Measurements from ENCODE around the gene KLHL29.

Gene KLHL29

DNA sequence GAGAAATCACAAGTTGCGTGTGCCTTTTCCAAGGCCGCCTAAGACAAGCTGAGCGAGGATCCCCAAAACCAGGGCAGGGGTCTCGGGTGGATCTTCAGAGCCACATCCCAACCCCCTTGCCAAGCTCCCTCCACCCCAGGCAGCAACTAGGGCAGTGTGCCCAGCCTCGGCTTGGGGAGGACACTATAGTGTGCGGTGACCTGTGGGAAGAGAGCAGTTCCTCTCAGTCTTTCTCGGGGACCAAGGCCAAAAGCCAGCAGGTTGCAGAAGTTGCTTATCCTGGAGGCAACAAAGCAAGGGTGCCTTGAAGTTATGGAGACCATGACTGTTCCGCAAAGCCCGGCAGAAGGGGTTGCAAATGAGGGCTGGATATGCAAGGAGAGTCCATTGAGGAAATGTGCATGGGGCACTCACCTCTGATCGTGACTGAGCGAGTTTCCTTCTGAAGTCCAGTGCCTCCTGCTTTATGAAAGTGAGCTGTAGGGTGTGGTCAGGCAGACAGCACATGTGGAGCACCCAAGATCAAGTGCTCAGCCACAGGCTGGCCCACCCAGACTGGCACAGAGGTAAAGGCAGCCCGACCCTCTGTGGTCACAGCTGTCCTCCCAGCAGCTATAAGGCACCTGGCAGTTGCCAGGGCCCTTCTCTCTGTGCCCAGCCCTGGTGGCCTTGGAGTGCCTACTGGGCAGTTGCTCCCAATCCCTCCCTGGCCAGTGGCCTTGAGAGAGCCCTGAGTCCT lies 281.4 kb downstream of the KLHL29 start:
- TF ChIP-seq, protein P1, sequence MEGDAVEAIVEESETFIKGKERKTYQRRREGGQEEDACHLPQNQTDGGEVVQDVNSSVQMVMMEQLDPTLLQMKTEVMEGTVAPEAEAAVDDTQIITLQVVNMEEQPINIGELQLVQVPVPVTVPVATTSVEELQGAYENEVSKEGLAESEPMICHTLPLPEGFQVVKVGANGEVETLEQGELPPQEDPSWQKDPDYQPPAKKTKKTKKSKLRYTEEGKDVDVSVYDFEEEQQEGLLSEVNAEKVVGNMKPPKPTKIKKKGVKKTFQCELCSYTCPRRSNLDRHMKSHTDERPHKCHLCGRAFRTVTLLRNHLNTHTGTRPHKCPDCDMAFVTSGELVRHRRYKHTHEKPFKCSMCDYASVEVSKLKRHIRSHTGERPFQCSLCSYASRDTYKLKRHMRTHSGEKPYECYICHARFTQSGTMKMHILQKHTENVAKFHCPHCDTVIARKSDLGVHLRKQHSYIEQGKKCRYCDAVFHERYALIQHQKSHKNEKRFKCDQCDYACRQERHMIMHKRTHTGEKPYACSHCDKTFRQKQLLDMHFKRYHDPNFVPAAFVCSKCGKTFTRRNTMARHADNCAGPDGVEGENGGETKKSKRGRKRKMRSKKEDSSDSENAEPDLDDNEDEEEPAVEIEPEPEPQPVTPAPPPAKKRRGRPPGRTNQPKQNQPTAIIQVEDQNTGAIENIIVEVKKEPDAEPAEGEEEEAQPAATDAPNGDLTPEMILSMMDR (IDR thresholded peaks at IDR 0.05; ENCODE audit: insufficient read depth, low read length), result no peak
- TF ChIP-seq SPI1 (IDR thresholded peaks at IDR 0.05; ENCODE audit: borderline replicate concordance, low read depth), result no peak
- TF ChIP-seq GABPA (IDR thresholded peaks at IDR 0.05; ENCODE audit: low read depth), result no peak
- no peak for TF ChIP-seq POLR2AphosphoS5 (IDR thresholded peaks at IDR 0.05; ENCODE audit: low read depth)
- TF ChIP-seq, protein P2, sequence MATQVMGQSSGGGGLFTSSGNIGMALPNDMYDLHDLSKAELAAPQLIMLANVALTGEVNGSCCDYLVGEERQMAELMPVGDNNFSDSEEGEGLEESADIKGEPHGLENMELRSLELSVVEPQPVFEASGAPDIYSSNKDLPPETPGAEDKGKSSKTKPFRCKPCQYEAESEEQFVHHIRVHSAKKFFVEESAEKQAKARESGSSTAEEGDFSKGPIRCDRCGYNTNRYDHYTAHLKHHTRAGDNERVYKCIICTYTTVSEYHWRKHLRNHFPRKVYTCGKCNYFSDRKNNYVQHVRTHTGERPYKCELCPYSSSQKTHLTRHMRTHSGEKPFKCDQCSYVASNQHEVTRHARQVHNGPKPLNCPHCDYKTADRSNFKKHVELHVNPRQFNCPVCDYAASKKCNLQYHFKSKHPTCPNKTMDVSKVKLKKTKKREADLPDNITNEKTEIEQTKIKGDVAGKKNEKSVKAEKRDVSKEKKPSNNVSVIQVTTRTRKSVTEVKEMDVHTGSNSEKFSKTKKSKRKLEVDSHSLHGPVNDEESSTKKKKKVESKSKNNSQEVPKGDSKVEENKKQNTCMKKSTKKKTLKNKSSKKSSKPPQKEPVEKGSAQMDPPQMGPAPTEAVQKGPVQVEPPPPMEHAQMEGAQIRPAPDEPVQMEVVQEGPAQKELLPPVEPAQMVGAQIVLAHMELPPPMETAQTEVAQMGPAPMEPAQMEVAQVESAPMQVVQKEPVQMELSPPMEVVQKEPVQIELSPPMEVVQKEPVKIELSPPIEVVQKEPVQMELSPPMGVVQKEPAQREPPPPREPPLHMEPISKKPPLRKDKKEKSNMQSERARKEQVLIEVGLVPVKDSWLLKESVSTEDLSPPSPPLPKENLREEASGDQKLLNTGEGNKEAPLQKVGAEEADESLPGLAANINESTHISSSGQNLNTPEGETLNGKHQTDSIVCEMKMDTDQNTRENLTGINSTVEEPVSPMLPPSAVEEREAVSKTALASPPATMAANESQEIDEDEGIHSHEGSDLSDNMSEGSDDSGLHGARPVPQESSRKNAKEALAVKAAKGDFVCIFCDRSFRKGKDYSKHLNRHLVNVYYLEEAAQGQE (IDR thresholded peaks at IDR 0.05; ENCODE audit: insufficient replicate concordance, low read depth), result no peak
- Histone ChIP-seq H3K4me3 (replicated peaks; ENCODE audit: insufficient read depth, low read length) (no peak overlapping the region), H3K27me3 (ENCODE audit: insufficient read depth, poor library complexity, severe bottlenecking) (peaks cover 6% of the 10 kb centered on the region), H3K27ac (replicated peaks) (no peak overlapping the region)
- DNase-seq (ENCODE audit: low read depth in 1 of 2, low spot score in 1 of 2), result no peak

DNA sequence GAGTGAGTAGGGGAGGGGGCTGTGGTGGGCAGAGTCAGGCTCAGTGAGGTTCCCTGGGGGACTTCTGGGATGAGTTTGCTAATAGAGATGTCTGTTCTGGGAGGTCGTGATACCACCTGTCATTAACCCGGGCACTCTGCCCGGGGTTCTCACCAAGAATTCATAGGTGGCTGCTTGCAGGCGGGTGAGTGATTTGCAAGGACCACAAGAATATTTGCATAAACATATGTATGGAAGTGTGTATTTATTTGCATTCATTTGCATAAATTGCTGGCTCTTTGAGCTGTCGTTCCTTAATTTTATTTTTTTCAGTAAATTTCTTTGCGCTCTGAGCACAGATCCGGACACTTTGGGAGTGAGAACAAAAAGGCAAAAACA lies 282.0 kb downstream of the KLHL29 start:
- TF ChIP-seq POLR2AphosphoS5 (IDR thresholded peaks at IDR 0.05; ENCODE audit: low read depth), result no peak
- TF ChIP-seq SPI1 (IDR thresholded peaks at IDR 0.05; ENCODE audit: borderline replicate concordance, low read depth), result no peak
- TF ChIP-seq, protein P1 (IDR thresholded peaks at IDR 0.05; ENCODE audit: insufficient read depth, low read length), result no peak
- TF ChIP-seq, protein P2 (IDR thresholded peaks at IDR 0.05; ENCODE audit: insufficient replicate concordance, low read depth), result no peak
- TF ChIP-seq GABPA (IDR thresholded peaks at IDR 0.05; ENCODE audit: low read depth), result no peak
- peaks cover 6% of the 10 kb centered on the region for H3K27me3 ChIP-seq (ENCODE audit: insufficient read depth, poor library complexity, severe bottlenecking)
- no peak for DNase-seq (ENCODE audit: low read depth in 1 of 2, low spot score in 1 of 2)

DNA sequence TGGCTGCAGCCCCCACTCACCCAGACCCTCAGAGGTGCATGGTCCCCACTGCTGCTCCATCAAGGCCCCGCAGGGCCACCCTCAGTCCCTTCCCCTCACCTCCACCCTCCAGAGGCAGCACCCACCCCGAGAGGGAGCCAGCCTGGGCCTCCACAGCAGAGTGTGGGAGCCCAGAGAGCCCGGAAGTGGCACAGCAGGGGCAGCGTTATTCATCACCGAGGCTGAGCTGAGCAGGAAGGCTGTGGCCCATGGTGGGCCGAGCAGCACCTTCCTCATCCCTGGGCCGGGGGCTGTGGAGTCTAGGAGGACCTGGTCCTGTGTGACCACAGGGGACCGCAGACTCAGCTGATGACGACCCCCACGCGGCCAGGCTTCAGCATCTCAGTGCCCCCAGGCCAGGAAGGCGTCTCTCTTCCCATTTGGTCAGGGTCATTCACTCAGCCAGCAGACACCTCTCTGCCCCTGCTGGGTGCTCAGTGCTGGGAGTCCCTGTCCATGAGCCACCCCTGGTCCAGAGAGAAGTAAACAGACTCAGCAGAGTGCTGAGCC lies 283.9 kb downstream of the KLHL29 start:
- Histone ChIP-seq H3K4me3 (replicated peaks; ENCODE audit: insufficient read depth, low read length) (no peak overlapping the region), H3K27me3 (ENCODE audit: insufficient read depth, poor library complexity, severe bottlenecking) (peaks cover 2% of the 10 kb centered on the region), H3K27ac (replicated peaks) (no peak overlapping the region)
- no peak for TF ChIP-seq POLR2AphosphoS5 (IDR thresholded peaks at IDR 0.05; ENCODE audit: low read depth)
- no peak for TF ChIP-seq GABPA (IDR thresholded peaks at IDR 0.05; ENCODE audit: low read depth)
- no peak for TF ChIP-seq SPI1 (IDR thresholded peaks at IDR 0.05; ENCODE audit: borderline replicate concordance, low read depth)
- TF ChIP-seq, protein P2 (IDR thresholded peaks at IDR 0.05; ENCODE audit: insufficient replicate concordance, low read depth), result no peak
- TF ChIP-seq, protein P1 (IDR thresholded peaks at IDR 0.05; ENCODE audit: insufficient read depth, low read length), result no peak
- DNase-seq (ENCODE audit: low read depth in 1 of 2, low spot score in 1 of 2), result no peak

More for the DNA sequence above, 282.0 kb downstream of the KLHL29 start:
- H3K27ac ChIP-seq (replicated peaks), result no peak overlapping the region
- H3K4me3 ChIP-seq (replicated peaks; ENCODE audit: insufficient read depth, low read length), result no peak overlapping the region

All from HL-60 (cell line).